Activated naive CD4-positive, alpha-beta T cell treated with anti-CD3 and anti-CD28 coated beads, Interleukin-2, amount 10 ng/mL, durations not matched to agents 7 days and 5 days (primary cell): ENCODE results near the gene ANXA2.
"Not testable (repeated sequence)": the region's sequence is repeated elsewhere in the genome, so short reads cannot be mapped to it uniquely, and the experiment has no call there.

ENCODE experiments used
- CTCF ChIA-PET: fragments of 350-600 bp; sonication (Branson Sonifier 250); formaldehyde crosslinking; loops from one replicate; lab custom pipeline; 2021; ENCODE audit warnings: antibody characterized with exemption; lab: Charles Lee
- DNase-seq: peaks from one replicate; pipeline ENCODE4 v3.0.0-alpha.2; 2020
- H3K27ac Mint-ChIP-seq: one replicate; pipeline ENCODE4 v1.8.0; 2021; ENCODE audit warnings: mild to moderate bottlenecking, moderate library complexity, mixed read lengths
- H3K27me3 Mint-ChIP-seq: one replicate; pipeline ENCODE4 v1.8.0; 2021; ENCODE audit warnings: mild to moderate bottlenecking, mixed read lengths
- H3K36me3 Mint-ChIP-seq: one replicate; pipeline ENCODE4 v1.8.0; 2021; ENCODE audit warnings: mixed read lengths
- H3K4me1 Mint-ChIP-seq: one replicate; pipeline ENCODE4 v1.8.0; 2021; ENCODE audit warnings: mixed read lengths
- H3K4me3 Mint-ChIP-seq: one replicate; pipeline ENCODE4 v1.8.0; 2021; ENCODE audit warnings: mild to moderate bottlenecking, moderate library complexity, mixed read lengths
- H3K9me3 Mint-ChIP-seq: one replicate; pipeline ENCODE4 v1.8.0; 2021; ENCODE audit warnings: mixed read lengths

Gene ANXA2

GRCh38 chr15:60362321-60363086, 35.3 kb downstream of the ANXA2 start:
- DNase-seq = peak; percentile 48
- no peak overlapping the region for H3K4me3 Mint-ChIP-seq
- no peaks in the 10 kb centered on the region for H3K27me3 Mint-ChIP-seq
- peaks cover 59% of the 10 kb centered on the region for H3K36me3 Mint-ChIP-seq
- H3K27ac Mint-ChIP-seq = peak overlapping the region; percentile 80
- CTCF ChIA-PET = interaction anchor here (0.6 to 5.1 kb wide), 12 partner anchors 10 to 570 kb away, joined by 3 to 30 read pairs (median 4); partner anchors contain the start of gene ANXA2
- H3K9me3 Mint-ChIP-seq = no peaks in the 10 kb centered on the region
- peaks cover 33% of the 10 kb centered on the region for H3K4me1 Mint-ChIP-seq

- peaks cover 78% of the 10 kb centered on the region for H3K36me3 Mint-ChIP-seq
- CTCF ChIA-PET = interaction anchor here (0.7 to 5.1 kb wide), 22 partner anchors 16 to 573 kb away, joined by 3 to 30 read pairs (median 4); no protein-coding TSS in a partner anchor
- DNase-seq = peak; percentile 62
- not testable (repeated sequence) for H3K4me3 Mint-ChIP-seq, H3K27me3 Mint-ChIP-seq, H3K9me3 Mint-ChIP-seq, H3K27ac Mint-ChIP-seq
- H3K4me1 Mint-ChIP-seq = peaks cover 31% of the 10 kb centered on the region
Observed at GRCh38 chr15:60359738-60360137, 38.0 kb downstream of the ANXA2 start.

GRCh38 chr15:60358935-60359682, 38.7 kb downstream of the ANXA2 start:
- Mint-ChIP-seq H3K4me3 (no peak overlapping the region), H3K9me3 (no peaks in the 10 kb centered on the region), H3K36me3 (peaks cover 78% of the 10 kb centered on the region), H3K27me3 (no peaks in the 10 kb centered on the region), H3K27ac (peak overlapping the region; percentile 50), H3K4me1 (peaks cover 25% of the 10 kb centered on the region)
- CTCF ChIA-PET = interaction anchor here (0.6 to 5.1 kb wide), 24 partner anchors 16 to 573 kb away, joined by 3 to 30 read pairs (median 4); no protein-coding TSS in a partner anchor
- no peak for DNase-seq

- Mint-ChIP-seq H3K36me3 (peaks cover 80% of the 10 kb centered on the region), H3K27ac (no peak overlapping the region), H3K9me3 (peaks cover 6% of the 10 kb centered on the region), H3K4me1 (peaks cover 6% of the 10 kb centered on the region), H3K4me3 (no peak overlapping the region), H3K27me3 (no peaks in the 10 kb centered on the region)
- no peak for DNase-seq
- CTCF ChIA-PET = no interaction called here
Observed at GRCh38 chr15:60356832-60357231, 41.0 kb downstream of the ANXA2 start.

- CTCF ChIA-PET = interaction anchor here (1.1 to 1.2 kb wide), 2 partner anchors 29 to 577 kb away, joined by 3 read pairs; no protein-coding TSS in a partner anchor
- Mint-ChIP-seq H3K36me3 (peaks cover 83% of the 10 kb centered on the region), H3K27ac (no peak overlapping the region), H3K4me3 (no peak overlapping the region), H3K4me1 (peaks cover 3% of the 10 kb centered on the region), H3K9me3 (peaks cover 6% of the 10 kb centered on the region), H3K27me3 (no peaks in the 10 kb centered on the region)
- no peak for DNase-seq
Observed at GRCh38 chr15:60355148-60355857, 42.5 kb downstream of the ANXA2 start.

- peaks cover 75% of the 10 kb centered on the region for H3K36me3 Mint-ChIP-seq
Observed at GRCh38 chr15:60353245-60353920, 44.4 kb downstream of the ANXA2 start.

GRCh38 chr15:60352525-60352924, 45.3 kb downstream of the ANXA2 start:
- CTCF ChIA-PET = no interaction called here
- H3K27ac Mint-ChIP-seq = no peak overlapping the region
- H3K36me3 Mint-ChIP-seq = peaks cover 82% of the 10 kb centered on the region
- H3K4me3 Mint-ChIP-seq = no peak overlapping the region
- peaks cover 6% of the 10 kb centered on the region for H3K4me1 Mint-ChIP-seq
- H3K9me3 Mint-ChIP-seq = peaks cover 6% of the 10 kb centered on the region
- H3K27me3 Mint-ChIP-seq = no peaks in the 10 kb centered on the region
- no peak for DNase-seq

More at GRCh38 chr15:60353245-60353920, 44.4 kb downstream of the ANXA2 start:
- DNase-seq = no peak
- CTCF ChIA-PET = no interaction called here
- no peak overlapping the region for H3K27ac Mint-ChIP-seq
- H3K9me3 Mint-ChIP-seq = peaks cover 6% of the 10 kb centered on the region
- H3K27me3 Mint-ChIP-seq = no peaks in the 10 kb centered on the region
- no peak overlapping the region for H3K4me3 Mint-ChIP-seq
- peaks cover 6% of the 10 kb centered on the region for H3K4me1 Mint-ChIP-seq

GRCh38 chr15:60351066-60351465, 46.7 kb downstream of the ANXA2 start:
- Mint-ChIP-seq H3K4me3 (no peak overlapping the region), H3K4me1 (peaks cover 6% of the 10 kb centered on the region), H3K27me3 (no peaks in the 10 kb centered on the region), H3K27ac (no peak overlapping the region), H3K36me3 (peaks cover 84% of the 10 kb centered on the region), H3K9me3 (peaks cover 6% of the 10 kb centered on the region)
- CTCF ChIA-PET = no interaction called here
- DNase-seq = no peak

- no peaks in the 10 kb centered on the region for H3K27me3 Mint-ChIP-seq
- H3K9me3 Mint-ChIP-seq = peaks cover 6% of the 10 kb centered on the region
- peaks cover 82% of the 10 kb centered on the region for H3K36me3 Mint-ChIP-seq
- CTCF ChIA-PET = no interaction called here
- H3K27ac Mint-ChIP-seq = peak overlapping the region; percentile 63
- peaks cover 6% of the 10 kb centered on the region for H3K4me1 Mint-ChIP-seq
- DNase-seq = no peak
- no peak overlapping the region for H3K4me3 Mint-ChIP-seq
Observed at GRCh38 chr15:60350108-60350507, 47.7 kb downstream of the ANXA2 start.

GRCh38 chr15:60349589-60349988, 48.2 kb downstream of the ANXA2 start:
- Mint-ChIP-seq H3K4me1 (peaks cover 6% of the 10 kb centered on the region), H3K4me3 (no peak overlapping the region), H3K9me3 (peaks cover 6% of the 10 kb centered on the region), H3K27me3 (no peaks in the 10 kb centered on the region), H3K27ac (peak overlapping the region; percentile 53), H3K36me3 (peaks cover 78% of the 10 kb centered on the region)
- no peak for DNase-seq
- CTCF ChIA-PET = no interaction called here

- H3K27ac Mint-ChIP-seq = no peak overlapping the region
- peaks cover 61% of the 10 kb centered on the region for H3K36me3 Mint-ChIP-seq
- CTCF ChIA-PET = interaction anchor here (0.8 kb wide), 1 partner anchor 12 kb away, joined by 3 read pairs; no protein-coding TSS in a partner anchor
- no peak for DNase-seq
- peaks cover 3% of the 10 kb centered on the region for H3K4me1 Mint-ChIP-seq
- H3K27me3 Mint-ChIP-seq = peaks cover under 1% of the 10 kb centered on the region
- no peak overlapping the region for H3K4me3 Mint-ChIP-seq
- no peaks in the 10 kb centered on the region for H3K9me3 Mint-ChIP-seq
Observed at GRCh38 chr15:60347480-60348049, 50.2 kb downstream of the ANXA2 start.

GRCh38 chr15:60346653-60347052, 51.1 kb downstream of the ANXA2 start:
- Mint-ChIP-seq H3K4me1 (peaks cover 3% of the 10 kb centered on the region), H3K36me3 (peaks cover 52% of the 10 kb centered on the region), H3K27me3 (peaks cover 5% of the 10 kb centered on the region), H3K4me3 (no peak overlapping the region), H3K9me3 (no peaks in the 10 kb centered on the region), H3K27ac (no peak overlapping the region)
- CTCF ChIA-PET = no interaction called here
- DNase-seq = no peak

GRCh38 chr15:60346077-60346476, 51.7 kb downstream of the ANXA2 start:
- no peak overlapping the region for H3K27ac Mint-ChIP-seq
- H3K9me3 Mint-ChIP-seq = no peaks in the 10 kb centered on the region
- CTCF ChIA-PET = no interaction called here
- H3K36me3 Mint-ChIP-seq = peaks cover 47% of the 10 kb centered on the region
- DNase-seq = no peak
- no peak overlapping the region for H3K4me3 Mint-ChIP-seq
- H3K27me3 Mint-ChIP-seq = peaks cover 8% of the 10 kb centered on the region
- H3K4me1 Mint-ChIP-seq = peaks cover 3% of the 10 kb centered on the region
